Measurements from ENCODE around the gene DCTPP1.

GRCh38 chr16:30438835-30439234, 9.0 kb upstream of the DCTPP1 start:
- TF ChIP-seq, protein P1, sequence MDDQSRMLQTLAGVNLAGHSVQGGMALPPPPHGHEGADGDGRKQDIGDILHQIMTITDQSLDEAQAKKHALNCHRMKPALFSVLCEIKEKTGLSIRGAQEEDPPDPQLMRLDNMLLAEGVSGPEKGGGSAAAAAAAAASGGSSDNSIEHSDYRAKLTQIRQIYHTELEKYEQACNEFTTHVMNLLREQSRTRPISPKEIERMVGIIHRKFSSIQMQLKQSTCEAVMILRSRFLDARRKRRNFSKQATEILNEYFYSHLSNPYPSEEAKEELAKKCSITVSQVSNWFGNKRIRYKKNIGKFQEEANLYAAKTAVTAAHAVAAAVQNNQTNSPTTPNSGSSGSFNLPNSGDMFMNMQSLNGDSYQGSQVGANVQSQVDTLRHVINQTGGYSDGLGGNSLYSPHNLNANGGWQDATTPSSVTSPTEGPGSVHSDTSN (IDR thresholded peaks at IDR 0.05) = no peak
- no peak for TF ChIP-seq RXRA (IDR thresholded peaks at IDR 0.05; ENCODE audit: borderline replicate concordance, low read depth)
- no peak for TF ChIP-seq CTCF (IDR thresholded peaks at IDR 0.05)
- TF ChIP-seq FOXJ3 (CRISPR knock-in tag; IDR thresholded peaks at IDR 0.05) = no peak
- TF ChIP-seq, protein P2, sequence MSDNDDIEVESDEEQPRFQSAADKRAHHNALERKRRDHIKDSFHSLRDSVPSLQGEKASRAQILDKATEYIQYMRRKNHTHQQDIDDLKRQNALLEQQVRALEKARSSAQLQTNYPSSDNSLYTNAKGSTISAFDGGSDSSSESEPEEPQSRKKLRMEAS (IDR thresholded peaks at IDR 0.05; ENCODE audit: low read depth) = no peak
- TF ChIP-seq MEF2A (IDR thresholded peaks at IDR 0.05; ENCODE audit: borderline replicate concordance, low read depth) = no peak
- no peak for TF ChIP-seq EP300 (IDR thresholded peaks at IDR 0.05; ENCODE audit: borderline replicate concordance in 1 of 2, low read depth in 1 of 2, low read length in 1 of 2)
- TF ChIP-seq EZH2phosphoT487 (IDR thresholded peaks at IDR 0.05; ENCODE audit: borderline replicate concordance, low read depth) = no peak
- TF ChIP-seq POLR2AphosphoS5 (IDR thresholded peaks at IDR 0.05; ENCODE audit: low read depth, low read length) = no peak
